Neural cell (in vitro differentiated cells): ENCODE data around the gene CALHM6. TPM values are rescaled to one million over a fixed set of nuclear protein-coding genes. Genes with fewer than 3 reads are reported as not detected.

Source experiments
- H2AFZ ChIP-seq: fragments of 200-600, 300-800 bp; sonication (generic), shearing (Covaris generic); 2 replicates; pipeline ENCODE4 v1.6.0; 2014; ENCODE audit warnings: low read depth, mild to moderate bottlenecking, antibody characterized with exemption, low read length, moderate library complexity
- H3F3A ChIP-seq: fragments of 200-600 bp; shearing (Covaris generic); 2 replicates; pipeline ENCODE4 v1.6.1; 2016; ENCODE audit warnings: mild to moderate bottlenecking, moderate library complexity, mixed read lengths, antibody characterized with exemption, low read length; ENCODE audit not compliant: insufficient read depth, poor library complexity, severe bottlenecking
- H3K27ac ChIP-seq: fragments of 200-600, 300-800 bp; sonication (generic), shearing (Covaris generic); 2 replicates; pipeline ENCODE4 v1.5.1; 2014; ENCODE audit warnings: mild to moderate bottlenecking, low read length, moderate library complexity
- H3K27me3 ChIP-seq: fragments of 300-800, 200-600 bp; sonication (generic), shearing (Covaris generic); 2 replicates; pipeline ENCODE4 v1.6.0; 2014; ENCODE audit warnings: mild to moderate bottlenecking, low read depth, low read length, moderate library complexity; ENCODE audit not compliant: insufficient read depth
- H3K36me3 ChIP-seq: fragments of 300-800, 200-600 bp; sonication (generic), shearing (Covaris generic); 2 replicates; pipeline ENCODE4 v1.5.1; 2014; ENCODE audit warnings: mild to moderate bottlenecking, antibody characterized with exemption, low read length, moderate library complexity; ENCODE audit not compliant: insufficient read depth
- H3K4me2 ChIP-seq: fragments of 300-800, 200-600 bp; sonication (generic), shearing (Covaris generic); 2 replicates; pipeline ENCODE4 v1.6.0; 2014; ENCODE audit warnings: mild to moderate bottlenecking, low read length
- H3K4me3 ChIP-seq: fragments of 300-800, 200-600 bp; sonication (generic), shearing (Covaris generic); 2 replicates; pipeline ENCODE4 v1.5.1; 2014; ENCODE audit warnings: mild to moderate bottlenecking, low read length, moderate library complexity
- H3K79me2 ChIP-seq: fragments of 200-600 bp; shearing (Covaris generic); replicated peaks from 2 replicates; pipeline ENCODE4 v1.6.0; 2014; ENCODE audit warnings: mild to moderate bottlenecking, low read length, moderate library complexity; ENCODE audit not compliant: insufficient read depth
- H3K9ac ChIP-seq: fragments of 300-800, 200-600 bp; sonication (generic), shearing (Covaris generic); 2 replicates; pipeline ENCODE4 v1.6.1; 2016; ENCODE audit warnings: mild to moderate bottlenecking, low read length, mixed read lengths
- H3K9me2 ChIP-seq: fragments of 200-600 bp; shearing (Covaris generic); 2 replicates; pipeline ENCODE4 v1.6.1; 2016; ENCODE audit warnings: mild to moderate bottlenecking, low read length, mixed read lengths; ENCODE audit not compliant: insufficient read depth
- H3K9me3 ChIP-seq: fragments of 200-600, 300-800 bp; sonication (generic), shearing (Covaris generic); 2 replicates; pipeline ENCODE4 v1.6.1; 2016; ENCODE audit warnings: mild to moderate bottlenecking, mixed run types, low read length, moderate library complexity, mixed read lengths
- H4K20me1 ChIP-seq: fragments of 200-600 bp; shearing (Covaris generic); 2 replicates; pipeline ENCODE4 v1.6.1; 2016; ENCODE audit warnings: mild to moderate bottlenecking, mixed run types; ENCODE audit not compliant: insufficient read depth
- CTCF ChIP-seq: fragments of 450-650 bp; IDR thresholded peaks from 2 replicates; pipeline ENCODE4 v1.5.1; 2014; ENCODE audit warnings: antibody characterized with exemption, mild to moderate bottlenecking, moderate library complexity; ENCODE audit not compliant: poor library complexity, severe bottlenecking
- EP300 ChIP-seq: fragments of 450-650 bp; conservative IDR thresholded peaks from 2 replicates; pipeline ENCODE4 v1.6.1; 2014; ENCODE audit warnings: antibody characterized with exemption, mild to moderate bottlenecking, moderate library complexity; ENCODE audit not compliant: poor library complexity, severe bottlenecking
- EZH2 ChIP-seq: fragments of 200-600, 300-800 bp; shearing (Covaris generic), sonication (generic); IDR thresholded peaks from 2 replicates; pipeline ENCODE4 v1.6.1; 2014; ENCODE audit warnings: antibody characterized with exemption, low read length, borderline replicate concordance, mild to moderate bottlenecking; ENCODE audit not compliant: insufficient read depth, poor library complexity, severe bottlenecking
- MXI1 ChIP-seq: fragments of 450-650 bp; conservative IDR thresholded peaks from 2 replicates; pipeline ENCODE4 v1.6.1; 2014; ENCODE audit warnings: antibody characterized with exemption, mild to moderate bottlenecking; ENCODE audit not compliant: poor library complexity, severe bottlenecking
- POLR2AphosphoS5 ChIP-seq: IDR thresholded peaks from 2 replicates; pipeline ENCODE4 v1.6.1; 2012
- RAD21 ChIP-seq: fragments of 450-650 bp; conservative IDR thresholded peaks from 2 replicates; pipeline ENCODE4 v1.6.1; 2014; ENCODE audit warnings: antibody characterized with exemption, mild to moderate bottlenecking, moderate library complexity
- SMC3 ChIP-seq: fragments of 450-650 bp; conservative IDR thresholded peaks from 2 replicates; pipeline ENCODE4 v1.6.1; 2014; ENCODE audit warnings: antibody characterized with exemption, mild to moderate bottlenecking, moderate library complexity; ENCODE audit not compliant: poor library complexity
- TAF1 ChIP-seq: IDR thresholded peaks from 2 replicates; pipeline ENCODE4 v1.6.1; 2012; ENCODE audit warnings: low read depth
- polyA plus RNA-seq: library from polyadenylated mRNA; depleted of rRNA; stranded (reverse); fragments of >200 nt; gene quantifications from 2 replicates; pipeline ENCODE4 v1.2.3, GENCODE V29; 2014
- TF ChIP-seq, protein P1 (sequence below): IDR thresholded peaks from 2 replicates; pipeline ENCODE4 v1.6.1; 2012; ENCODE audit warnings: borderline replicate concordance

Gene CALHM6
- polyA plus RNA-seq, 1 donor from 2014 or later = 12.0 TPM

DNA sequence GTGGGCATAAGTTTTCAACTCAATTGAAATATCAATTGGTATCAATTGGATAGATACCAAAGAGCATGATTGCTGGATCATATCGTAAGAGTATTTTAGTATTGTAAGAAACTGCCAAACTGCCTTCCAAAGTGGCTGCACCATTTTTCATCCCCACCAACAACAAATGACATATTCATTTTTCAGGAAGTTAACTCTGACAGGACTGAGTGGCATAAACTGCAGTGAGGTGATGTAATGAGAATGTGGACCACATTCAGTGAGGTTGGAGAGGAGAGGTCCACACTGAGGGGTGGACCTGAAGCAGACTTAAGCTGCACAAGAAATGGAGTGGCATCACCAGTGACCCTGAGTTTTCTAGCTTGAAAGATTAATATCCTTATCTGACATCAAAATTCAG is 11.6 kb upstream of the CALHM6 start:
- H4K20me1 ChIP-seq = no peaks in the 10 kb centered on the region
- H3K27me3 ChIP-seq = no peaks in the 10 kb centered on the region
- no peaks in the 10 kb centered on the region for H3K9me2 ChIP-seq
- H3F3A ChIP-seq = no peaks in the 10 kb centered on the region
- H3K27ac ChIP-seq = no peak overlapping the region
- H3K79me2 ChIP-seq = no peaks in the 10 kb centered on the region
- no peak overlapping the region for H3K4me3 ChIP-seq
- no peak overlapping the region for H2AFZ ChIP-seq
- H3K4me2 ChIP-seq = no peak overlapping the region
- H3K9me3 ChIP-seq = no peaks in the 10 kb centered on the region
- H3K36me3 ChIP-seq = no peaks in the 10 kb centered on the region
- TF ChIP-seq CTCF (no peak), SMC3 (no peak), TAF1 (no peak), MXI1 (no peak), EP300 (no peak), RAD21 (no peak), POLR2AphosphoS5 (no peak), EZH2 (no peak)
- TF ChIP-seq, protein P1, sequence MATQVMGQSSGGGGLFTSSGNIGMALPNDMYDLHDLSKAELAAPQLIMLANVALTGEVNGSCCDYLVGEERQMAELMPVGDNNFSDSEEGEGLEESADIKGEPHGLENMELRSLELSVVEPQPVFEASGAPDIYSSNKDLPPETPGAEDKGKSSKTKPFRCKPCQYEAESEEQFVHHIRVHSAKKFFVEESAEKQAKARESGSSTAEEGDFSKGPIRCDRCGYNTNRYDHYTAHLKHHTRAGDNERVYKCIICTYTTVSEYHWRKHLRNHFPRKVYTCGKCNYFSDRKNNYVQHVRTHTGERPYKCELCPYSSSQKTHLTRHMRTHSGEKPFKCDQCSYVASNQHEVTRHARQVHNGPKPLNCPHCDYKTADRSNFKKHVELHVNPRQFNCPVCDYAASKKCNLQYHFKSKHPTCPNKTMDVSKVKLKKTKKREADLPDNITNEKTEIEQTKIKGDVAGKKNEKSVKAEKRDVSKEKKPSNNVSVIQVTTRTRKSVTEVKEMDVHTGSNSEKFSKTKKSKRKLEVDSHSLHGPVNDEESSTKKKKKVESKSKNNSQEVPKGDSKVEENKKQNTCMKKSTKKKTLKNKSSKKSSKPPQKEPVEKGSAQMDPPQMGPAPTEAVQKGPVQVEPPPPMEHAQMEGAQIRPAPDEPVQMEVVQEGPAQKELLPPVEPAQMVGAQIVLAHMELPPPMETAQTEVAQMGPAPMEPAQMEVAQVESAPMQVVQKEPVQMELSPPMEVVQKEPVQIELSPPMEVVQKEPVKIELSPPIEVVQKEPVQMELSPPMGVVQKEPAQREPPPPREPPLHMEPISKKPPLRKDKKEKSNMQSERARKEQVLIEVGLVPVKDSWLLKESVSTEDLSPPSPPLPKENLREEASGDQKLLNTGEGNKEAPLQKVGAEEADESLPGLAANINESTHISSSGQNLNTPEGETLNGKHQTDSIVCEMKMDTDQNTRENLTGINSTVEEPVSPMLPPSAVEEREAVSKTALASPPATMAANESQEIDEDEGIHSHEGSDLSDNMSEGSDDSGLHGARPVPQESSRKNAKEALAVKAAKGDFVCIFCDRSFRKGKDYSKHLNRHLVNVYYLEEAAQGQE = no peak
- H3K9ac ChIP-seq = no peak overlapping the region

DNA sequence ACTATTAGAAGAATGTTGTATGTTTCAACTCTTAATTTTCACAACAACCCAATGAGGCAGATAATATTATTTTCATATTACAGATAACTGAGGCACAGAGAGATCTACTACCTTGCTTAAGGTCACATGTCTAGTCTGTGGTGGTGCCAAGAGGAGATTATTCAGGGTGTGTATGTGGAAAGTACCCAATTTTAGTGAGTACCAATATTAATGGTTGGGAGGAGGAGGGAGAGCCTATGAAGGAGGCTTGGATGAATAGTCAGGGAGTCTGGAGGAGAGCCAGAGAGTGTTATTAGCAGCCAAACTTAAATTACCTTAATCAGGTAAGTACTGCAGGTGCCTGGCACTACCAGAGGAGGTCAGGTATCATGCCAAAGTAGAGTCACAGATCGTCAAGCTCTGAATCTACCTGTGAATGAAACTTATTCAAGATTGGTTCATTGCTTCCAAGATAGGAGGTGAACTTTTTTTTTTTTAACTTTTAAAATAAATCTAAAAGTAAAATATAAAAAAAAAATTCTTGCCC is 10.9 kb upstream of the CALHM6 start:
- no peaks in the 10 kb centered on the region for H3K27me3 ChIP-seq
- no peaks in the 10 kb centered on the region for H3F3A ChIP-seq
- no peaks in the 10 kb centered on the region for H3K9me2 ChIP-seq
- H3K9ac ChIP-seq = no peak overlapping the region
- H3K4me3 ChIP-seq = no peak overlapping the region
- TF ChIP-seq EZH2 = no peak
- TF ChIP-seq CTCF = no peak
- TF ChIP-seq EP300 = no peak
- TF ChIP-seq, protein P1 = no peak
- TF ChIP-seq TAF1 = no peak
- TF ChIP-seq POLR2AphosphoS5 = no peak
- TF ChIP-seq RAD21 = no peak
- no peak for TF ChIP-seq SMC3
- no peaks in the 10 kb centered on the region for H3K36me3 ChIP-seq
- H3K9me3 ChIP-seq = no peaks in the 10 kb centered on the region
- no peaks in the 10 kb centered on the region for H4K20me1 ChIP-seq
- no peak overlapping the region for H3K4me2 ChIP-seq
- H3K27ac ChIP-seq = no peak overlapping the region
- no peak overlapping the region for H2AFZ ChIP-seq
- H3K79me2 ChIP-seq = no peaks in the 10 kb centered on the region
